Measurements from ENCODE around the gene CACNA2D3. TPM values are rescaled to one million over a fixed set of nuclear protein-coding genes. Genes with fewer than 3 reads are reported as not detected.

CACNA2D3 gene
- total RNA-seq, 1 donor from 2014 or later: not detected

DNA sequence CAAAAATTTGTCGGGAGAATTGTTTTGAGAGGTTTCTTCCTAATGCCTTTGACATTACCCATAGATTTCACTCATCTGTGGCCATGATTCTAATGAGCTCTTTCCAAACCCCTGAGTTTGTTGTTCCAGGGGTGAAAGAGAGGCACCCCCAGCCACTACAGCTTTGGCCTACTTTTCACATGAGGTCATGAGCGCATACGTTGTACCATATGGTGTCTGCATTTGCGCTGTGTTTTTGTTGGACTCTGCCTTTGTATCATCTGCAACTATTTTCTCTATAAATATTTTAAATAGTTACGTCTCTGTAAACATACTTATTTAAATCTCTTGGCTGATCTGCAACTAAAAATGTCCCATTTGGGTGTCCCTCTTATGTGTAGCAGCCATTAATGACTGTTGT, 697.6 kb downstream of the CACNA2D3 start:
- H3K4me3 ChIP-seq: no peak overlapping the region
- H3K79me2 ChIP-seq (ENCODE audit: low read depth): no peaks in the 10 kb centered on the region
- Mint-ChIP-seq H3K27ac (no peak overlapping the region), H3K36me3 (no peaks in the 10 kb centered on the region), H3K4me1 (peaks cover 32% of the 10 kb centered on the region), H3K4me3 (no peak overlapping the region), H3K9me3 (peaks cover 6% of the 10 kb centered on the region), H3K27me3 (ENCODE audit: insufficient read depth, low read depth) (peaks cover 7% of the 10 kb centered on the region)
- no peak overlapping the region for H3K27ac ChIP-seq
- no peak for DNase-seq (ENCODE audit: low spot score)
- no peak overlapping the region for H2AFZ ChIP-seq (replicated peaks)
- peaks cover 25% of the 10 kb centered on the region for H3K4me1 ChIP-seq
- no peak overlapping the region for H3K9ac ChIP-seq
- H3K9me3 ChIP-seq (ENCODE audit: low read depth): no peaks in the 10 kb centered on the region
- TF ChIP-seq, protein P1, sequence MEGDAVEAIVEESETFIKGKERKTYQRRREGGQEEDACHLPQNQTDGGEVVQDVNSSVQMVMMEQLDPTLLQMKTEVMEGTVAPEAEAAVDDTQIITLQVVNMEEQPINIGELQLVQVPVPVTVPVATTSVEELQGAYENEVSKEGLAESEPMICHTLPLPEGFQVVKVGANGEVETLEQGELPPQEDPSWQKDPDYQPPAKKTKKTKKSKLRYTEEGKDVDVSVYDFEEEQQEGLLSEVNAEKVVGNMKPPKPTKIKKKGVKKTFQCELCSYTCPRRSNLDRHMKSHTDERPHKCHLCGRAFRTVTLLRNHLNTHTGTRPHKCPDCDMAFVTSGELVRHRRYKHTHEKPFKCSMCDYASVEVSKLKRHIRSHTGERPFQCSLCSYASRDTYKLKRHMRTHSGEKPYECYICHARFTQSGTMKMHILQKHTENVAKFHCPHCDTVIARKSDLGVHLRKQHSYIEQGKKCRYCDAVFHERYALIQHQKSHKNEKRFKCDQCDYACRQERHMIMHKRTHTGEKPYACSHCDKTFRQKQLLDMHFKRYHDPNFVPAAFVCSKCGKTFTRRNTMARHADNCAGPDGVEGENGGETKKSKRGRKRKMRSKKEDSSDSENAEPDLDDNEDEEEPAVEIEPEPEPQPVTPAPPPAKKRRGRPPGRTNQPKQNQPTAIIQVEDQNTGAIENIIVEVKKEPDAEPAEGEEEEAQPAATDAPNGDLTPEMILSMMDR (IDR thresholded peaks at IDR 0.05): no peak
- no peak for TF ChIP-seq EZH2phosphoT487 (IDR thresholded peaks at IDR 0.05)
- TF ChIP-seq EZH2 (IDR thresholded peaks at IDR 0.05): no peak
- no peaks in the 10 kb centered on the region for H3K36me3 ChIP-seq
- peaks cover 11% of the 10 kb centered on the region for H3F3A ChIP-seq (ENCODE audit: low read depth)
- no peaks in the 10 kb centered on the region for H3K27me3 ChIP-seq
- H3K4me2 ChIP-seq: no peak overlapping the region
- no peaks in the 10 kb centered on the region for H4K20me1 ChIP-seq (ENCODE audit: low read depth)

DNA sequence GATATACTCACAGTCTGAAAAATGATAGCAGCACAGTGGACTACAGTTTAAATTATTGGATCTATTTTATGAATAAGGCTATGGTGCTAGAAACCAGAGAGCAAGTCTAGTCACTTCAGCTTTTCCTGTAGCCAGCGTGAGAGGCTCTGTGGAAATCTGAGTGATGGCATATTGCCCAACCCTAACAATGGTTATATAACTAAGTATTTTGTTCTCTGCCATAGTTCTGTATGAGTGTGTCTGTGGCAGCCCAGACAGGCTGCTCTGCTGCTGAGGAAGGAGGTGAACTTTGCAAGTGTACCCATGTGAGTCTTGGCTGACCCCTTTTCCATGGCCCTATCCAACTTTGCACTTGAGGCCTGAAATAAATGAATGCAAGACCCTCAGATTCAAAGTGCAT, 699.9 kb downstream of the CACNA2D3 start:
- peak overlapping the region; percentile 71 for H3K4me2 ChIP-seq
- H3K27ac ChIP-seq: no peak overlapping the region
- no peak overlapping the region for H3K9ac ChIP-seq
- H2AFZ ChIP-seq (replicated peaks): no peak overlapping the region
- no peaks in the 10 kb centered on the region for H3K9me3 ChIP-seq (ENCODE audit: low read depth)
- H3F3A ChIP-seq (ENCODE audit: low read depth): peaks cover 11% of the 10 kb centered on the region
- Mint-ChIP-seq H3K4me3 (no peak overlapping the region), H3K36me3 (peaks cover 2% of the 10 kb centered on the region), H3K4me1 (peaks cover 29% of the 10 kb centered on the region), H3K27me3 (ENCODE audit: insufficient read depth, low read depth) (peaks cover 9% of the 10 kb centered on the region), H3K9me3 (peaks cover 9% of the 10 kb centered on the region), H3K27ac (peak overlapping the region; percentile 59)
- H3K79me2 ChIP-seq (ENCODE audit: low read depth): no peaks in the 10 kb centered on the region
- no peaks in the 10 kb centered on the region for H3K27me3 ChIP-seq
- H3K36me3 ChIP-seq: no peaks in the 10 kb centered on the region
- H3K4me1 ChIP-seq: peaks cover 25% of the 10 kb centered on the region
- DNase-seq (ENCODE audit: low spot score): no peak
- H3K4me3 ChIP-seq: no peak overlapping the region
- no peaks in the 10 kb centered on the region for H4K20me1 ChIP-seq (ENCODE audit: low read depth)
- no peak for TF ChIP-seq EZH2phosphoT487 (IDR thresholded peaks at IDR 0.05)
- TF ChIP-seq, protein P1 (IDR thresholded peaks at IDR 0.05): no peak
- no peak for TF ChIP-seq EZH2 (IDR thresholded peaks at IDR 0.05)

DNA sequence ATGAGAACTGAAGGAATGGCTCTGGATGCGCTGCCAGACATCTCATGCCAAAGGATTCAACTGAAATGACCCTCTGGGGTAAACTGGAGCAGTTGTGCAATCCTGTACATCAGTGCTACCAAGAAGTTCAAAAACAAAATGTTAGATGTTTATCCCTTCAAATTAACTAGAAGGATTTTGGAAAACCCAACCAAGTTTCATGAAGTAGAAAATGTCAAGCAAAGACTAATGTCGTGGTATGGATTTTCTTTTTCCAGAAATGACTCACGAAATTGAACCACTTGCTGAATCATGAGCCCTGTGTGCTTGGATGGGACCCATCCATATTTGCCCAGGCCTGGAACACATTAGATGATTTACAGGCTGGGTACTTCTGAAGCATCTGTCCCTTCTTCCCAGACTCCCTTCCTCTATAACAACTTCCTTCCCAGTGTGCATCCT, 703.9 kb downstream of the CACNA2D3 start:
- DNase-seq (ENCODE audit: low spot score): no peak
- Histone ChIP-seq H3K9ac (no peak overlapping the region), H3K36me3 (no peaks in the 10 kb centered on the region), H3F3A (ENCODE audit: low read depth) (peaks cover 11% of the 10 kb centered on the region), H3K4me3 (no peak overlapping the region), H3K27me3 (no peaks in the 10 kb centered on the region), H4K20me1 (ENCODE audit: low read depth) (no peaks in the 10 kb centered on the region), H3K79me2 (ENCODE audit: low read depth) (no peaks in the 10 kb centered on the region), H3K9me3 (ENCODE audit: low read depth) (peaks cover 6% of the 10 kb centered on the region), H2AFZ (replicated peaks) (no peak overlapping the region), H3K4me2 (no peak overlapping the region), H3K4me1 (peaks cover 13% of the 10 kb centered on the region), H3K27ac (no peak overlapping the region)
- Mint-ChIP-seq H3K4me3 (no peak overlapping the region), H3K36me3 (peaks cover 2% of the 10 kb centered on the region), H3K27me3 (ENCODE audit: insufficient read depth, low read depth) (peaks cover 5% of the 10 kb centered on the region), H3K27ac (no peak overlapping the region), H3K9me3 (peaks cover 21% of the 10 kb centered on the region), H3K4me1 (peaks cover 13% of the 10 kb centered on the region)
- TF ChIP-seq EZH2 (IDR thresholded peaks at IDR 0.05): no peak
- TF ChIP-seq EZH2phosphoT487 (IDR thresholded peaks at IDR 0.05): no peak
- TF ChIP-seq, protein P1 (IDR thresholded peaks at IDR 0.05): no peak
